ENCODE results near the gene ACO1.

ACO1 gene

GRCh38 chr9:32449969-32450368, 65.5 kb downstream of the ACO1 start:
- in situ Hi-C loops (cut with MboI; ENCODE audit: low sequenced_read_pairs): no loop called here
- H3K4me1 ChIP-seq: no peaks in the 10 kb centered on the region; the same call in 1 of the 2 replicates
- H3K9me3 ChIP-seq: no peaks in the 10 kb centered on the region
- peaks cover 18% of the 10 kb centered on the region for H3K36me3 ChIP-seq (replicated peaks)
- no peak overlapping the region for H3K4me3 ChIP-seq
- no peak for DNase-seq (ENCODE audit: low spot score in 2 of 2)
- H3K27me3 ChIP-seq (ENCODE audit: low read depth): no peaks in the 10 kb centered on the region

GRCh38 chr9:32454280-32454679, 69.8 kb downstream of the ACO1 start:
- no peaks in the 10 kb centered on the region for H3K9me3 ChIP-seq
- peaks cover 23% of the 10 kb centered on the region for H3K36me3 ChIP-seq (replicated peaks)
- H3K27me3 ChIP-seq (ENCODE audit: low read depth): no peaks in the 10 kb centered on the region
- in situ Hi-C loops (cut with MboI; ENCODE audit: low sequenced_read_pairs): no loop called here
- H3K4me1 ChIP-seq: peaks cover 11% of the 10 kb centered on the region
- DNase-seq (ENCODE audit: low spot score in 2 of 2): no peak
- no peak overlapping the region for H3K4me3 ChIP-seq

DNA sequence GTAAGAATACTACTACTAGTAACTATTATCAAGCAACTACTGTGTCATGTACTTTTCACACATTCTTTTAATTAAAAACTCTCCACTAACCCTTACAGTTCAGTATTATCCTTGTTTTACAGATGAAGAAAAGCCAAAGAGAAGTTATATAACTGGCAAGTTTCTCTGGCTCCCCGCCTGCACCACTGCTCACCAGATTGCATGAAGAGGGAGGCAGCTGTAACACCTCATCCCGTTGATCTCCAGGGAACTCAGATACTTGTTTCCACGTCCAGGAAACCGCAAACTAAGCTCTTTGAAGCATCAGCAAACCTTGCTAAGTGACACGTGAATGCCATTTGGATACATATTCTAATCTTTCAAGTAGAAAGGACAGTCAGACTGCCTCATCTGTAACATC, 71.3 kb downstream of the ACO1 start:
- peaks cover 11% of the 10 kb centered on the region for H3K4me1 ChIP-seq
- in situ Hi-C loops (cut with MboI; ENCODE audit: low sequenced_read_pairs): no loop called here
- H3K4me3 ChIP-seq: no peak overlapping the region
- no peaks in the 10 kb centered on the region for H3K9me3 ChIP-seq
- H3K27me3 ChIP-seq (ENCODE audit: low read depth): no peaks in the 10 kb centered on the region
- peaks cover 14% of the 10 kb centered on the region for H3K36me3 ChIP-seq (replicated peaks)
- no peak for DNase-seq (ENCODE audit: low spot score in 2 of 2)

GRCh38 chr9:32456564-32456963, 72.1 kb downstream of the ACO1 start:
- peak; percentile 14 to 66 for DNase-seq (ENCODE audit: low spot score in 2 of 2)
- Histone ChIP-seq H3K9me3 (no peaks in the 10 kb centered on the region), H3K36me3 (replicated peaks) (peaks cover 14% of the 10 kb centered on the region), H3K4me3 (no peak overlapping the region), H3K4me1 (peaks cover 11% of the 10 kb centered on the region), H3K27me3 (ENCODE audit: low read depth) (no peaks in the 10 kb centered on the region)
- in situ Hi-C loops (cut with MboI; ENCODE audit: low sequenced_read_pairs): no loop called here

DNA sequence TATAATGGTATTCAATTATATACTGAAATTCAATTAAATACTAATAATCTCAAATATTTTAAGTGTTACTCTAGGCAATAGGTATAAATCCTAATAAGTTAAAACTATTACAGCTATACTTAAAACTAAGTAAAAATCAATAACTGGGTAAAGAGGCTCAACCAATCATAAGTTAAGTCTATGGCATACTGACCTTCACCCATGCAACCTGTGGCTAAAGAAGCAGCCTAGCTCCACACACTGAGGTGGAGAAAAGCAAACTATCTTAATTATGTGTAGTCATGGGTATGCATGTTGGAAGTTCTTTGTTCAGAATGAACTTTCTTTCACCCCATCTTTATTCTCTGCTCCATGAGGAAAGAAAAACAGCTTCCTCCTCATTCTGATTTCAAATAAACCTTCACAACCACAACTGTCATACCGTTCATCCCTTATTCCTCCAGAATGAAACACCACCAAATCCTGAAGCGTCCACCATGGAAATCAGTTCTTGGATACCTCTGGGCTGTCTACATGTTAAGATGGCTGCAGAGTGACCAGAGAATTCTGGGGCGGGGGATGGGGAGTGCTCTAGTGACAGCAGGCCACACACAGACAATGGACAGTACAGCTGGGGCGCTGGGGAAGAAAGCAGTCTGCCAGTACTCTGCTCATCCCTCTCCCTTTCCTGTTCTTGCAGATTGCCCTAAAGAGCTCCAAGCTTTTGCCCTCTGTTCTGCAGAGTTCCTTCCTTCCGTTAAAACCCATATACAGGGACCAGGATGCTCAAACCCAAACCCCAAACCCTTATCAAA, 79.3 kb downstream of the ACO1 start:
- in situ Hi-C loops (cut with MboI; ENCODE audit: low sequenced_read_pairs): no loop called here
- Histone ChIP-seq H3K36me3 (replicated peaks) (0 out of 2 replicates have a peak, but pooled peaks cover 3% of the 10 kb centered on the region), H3K4me3 (no peak overlapping the region), H3K9me3 (no peaks in the 10 kb centered on the region), H3K4me1 (no peaks in the 10 kb centered on the region), H3K27me3 (ENCODE audit: low read depth) (no peaks in the 10 kb centered on the region)
- DNase-seq (ENCODE audit: low spot score in 2 of 2): peak in 1 of 2 experiments; percentile 10

GRCh38 chr9:32468740-32469139, 84.3 kb downstream of the ACO1 start:
- in situ Hi-C loops (cut with MboI; ENCODE audit: low sequenced_read_pairs): no loop called here
- DNase-seq (ENCODE audit: low spot score in 2 of 2): no peak
- Histone ChIP-seq H3K4me1 (no peaks in the 10 kb centered on the region), H3K27me3 (ENCODE audit: low read depth) (no peaks in the 10 kb centered on the region), H3K36me3 (replicated peaks) (0 out of 2 replicates have a peak, but pooled peaks cover under 1% of the 10 kb centered on the region), H3K4me3 (no peak overlapping the region), H3K9me3 (no peaks in the 10 kb centered on the region)

DNA sequence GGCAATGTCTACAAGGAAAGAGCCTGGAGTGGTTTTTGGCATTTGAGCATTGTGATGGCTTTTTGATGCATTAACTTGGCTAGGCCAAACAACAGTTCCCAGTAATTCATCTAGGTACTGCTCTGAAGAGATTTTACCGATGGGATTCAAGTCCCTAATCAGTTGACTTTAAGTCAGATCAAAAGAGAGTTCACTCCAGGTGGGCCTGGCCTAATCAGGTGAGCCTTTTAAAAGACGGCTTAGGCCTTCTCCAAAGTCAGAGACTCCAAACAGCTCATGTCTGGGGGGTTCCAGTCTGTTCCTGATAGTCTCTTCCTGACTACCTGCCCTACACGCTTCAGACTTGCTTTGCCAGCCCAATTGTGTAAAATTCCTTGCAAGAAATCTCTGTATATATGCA, 87.9 kb downstream of the ACO1 start:
- H3K36me3 ChIP-seq (replicated peaks): no peaks in the 10 kb centered on the region
- no peak overlapping the region for H3K4me3 ChIP-seq
- no peaks in the 10 kb centered on the region for H3K27me3 ChIP-seq (ENCODE audit: low read depth)
- H3K9me3 ChIP-seq: no peaks in the 10 kb centered on the region
- no peak for DNase-seq (ENCODE audit: low spot score in 2 of 2)
- in situ Hi-C loops (cut with MboI; ENCODE audit: low sequenced_read_pairs): no loop called here
- no peaks in the 10 kb centered on the region for H3K4me1 ChIP-seq

GRCh38 chr9:32483343-32483742, 98.9 kb downstream of the ACO1 start:
- no peaks in the 10 kb centered on the region for H3K27me3 ChIP-seq (ENCODE audit: low read depth)
- no peak for DNase-seq (ENCODE audit: low spot score in 2 of 2)
- no peaks in the 10 kb centered on the region for H3K36me3 ChIP-seq (replicated peaks)
- H3K4me3 ChIP-seq: no peak overlapping the region
- no peaks in the 10 kb centered on the region for H3K4me1 ChIP-seq
- in situ Hi-C loops (cut with MboI; ENCODE audit: low sequenced_read_pairs): no loop called here
- no peaks in the 10 kb centered on the region for H3K9me3 ChIP-seq

GRCh38 chr9:32486839-32487562, 102.6 kb downstream of the ACO1 start:
- DNase-seq (ENCODE audit: low spot score in 2 of 2): no peak
- Histone ChIP-seq H3K27me3 (ENCODE audit: low read depth) (no peaks in the 10 kb centered on the region), H3K36me3 (replicated peaks) (no peaks in the 10 kb centered on the region), H3K4me1 (no peaks in the 10 kb centered on the region; the same call in 1 of the 2 replicates), H3K9me3 (no peaks in the 10 kb centered on the region), H3K4me3 (no peak overlapping the region)
- in situ Hi-C loops (cut with MboI; ENCODE audit: low sequenced_read_pairs): no loop called here

DNA sequence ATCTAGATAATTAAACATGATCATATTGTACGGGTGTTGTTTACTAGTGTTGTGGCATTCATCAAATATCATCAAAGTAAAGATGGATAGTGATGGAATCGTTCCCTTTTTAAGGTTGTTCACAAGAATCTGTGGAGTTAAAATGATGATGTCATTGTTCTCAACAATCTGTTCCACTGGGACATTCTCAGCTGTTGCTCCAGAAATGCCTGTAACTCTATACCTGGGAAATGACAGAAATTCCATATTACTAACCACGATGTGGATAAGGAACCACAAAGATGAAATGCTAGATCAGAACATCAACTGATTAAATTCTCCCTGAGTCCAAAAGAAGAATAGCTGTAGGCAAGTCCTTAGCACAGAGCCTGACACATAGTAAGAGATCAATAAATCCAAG, 103.5 kb downstream of the ACO1 start:
- in situ Hi-C loops (cut with MboI; ENCODE audit: low sequenced_read_pairs): no loop called here
- H3K4me3 ChIP-seq: no peak overlapping the region
- DNase-seq (ENCODE audit: low spot score in 2 of 2): no peak

DNA sequence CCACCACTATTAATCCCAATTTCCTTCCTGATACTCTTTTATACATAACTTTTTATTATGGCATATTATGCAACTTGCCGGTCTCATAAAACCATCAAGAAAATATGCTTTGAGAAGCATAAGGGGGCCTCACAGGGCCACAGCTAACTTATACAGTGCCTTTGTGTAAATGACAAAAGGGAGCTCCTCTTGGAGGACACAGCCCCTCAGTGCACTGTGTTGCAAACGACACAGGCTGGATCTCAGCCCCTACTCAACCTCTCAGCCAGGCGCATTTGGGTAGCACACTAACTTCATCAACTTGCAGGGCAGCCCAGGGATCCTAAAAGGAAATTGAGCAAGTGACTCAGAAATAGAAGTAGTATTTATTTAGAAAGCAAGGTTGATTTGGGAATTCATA, 106.2 kb downstream of the ACO1 start:
- in situ Hi-C loops (cut with MboI; ENCODE audit: low sequenced_read_pairs): no loop called here
- DNase-seq (ENCODE audit: low spot score in 2 of 2): peak in 1 of 2 experiments; percentile 11
- no peaks in the 10 kb centered on the region for H3K27me3 ChIP-seq (ENCODE audit: low read depth)
- H3K9me3 ChIP-seq: no peaks in the 10 kb centered on the region
- H3K36me3 ChIP-seq (replicated peaks): no peaks in the 10 kb centered on the region
- H3K4me3 ChIP-seq: no peak overlapping the region
- H3K4me1 ChIP-seq: no peaks in the 10 kb centered on the region; the same call in 1 of the 2 replicates

More for the DNA sequence above, 103.5 kb downstream of the ACO1 start:
- Histone ChIP-seq H3K4me1 (no peaks in the 10 kb centered on the region; the same call in 1 of the 2 replicates), H3K27me3 (ENCODE audit: low read depth) (no peaks in the 10 kb centered on the region), H3K36me3 (replicated peaks) (no peaks in the 10 kb centered on the region), H3K9me3 (no peaks in the 10 kb centered on the region)

GRCh38 chr9:32497921-32498320, 113.5 kb downstream of the ACO1 start:
- Histone ChIP-seq H3K36me3 (replicated peaks) (no peaks in the 10 kb centered on the region), H3K4me3 (no peak overlapping the region), H3K27me3 (ENCODE audit: low read depth) (no peaks in the 10 kb centered on the region), H3K9me3 (no peaks in the 10 kb centered on the region), H3K4me1 (no peaks in the 10 kb centered on the region)
- no peak for DNase-seq (ENCODE audit: low spot score in 2 of 2)
- in situ Hi-C loops (cut with MboI; ENCODE audit: low sequenced_read_pairs): no loop called here

GRCh38 chr9:32500768-32501167, 116.3 kb downstream of the ACO1 start:
- in situ Hi-C loops (cut with MboI; ENCODE audit: low sequenced_read_pairs): no loop called here
- no peaks in the 10 kb centered on the region for H3K36me3 ChIP-seq (replicated peaks)
- no peak for DNase-seq (ENCODE audit: low spot score in 2 of 2)
- no peaks in the 10 kb centered on the region for H3K9me3 ChIP-seq
- H3K4me1 ChIP-seq: no peaks in the 10 kb centered on the region
- no peaks in the 10 kb centered on the region for H3K27me3 ChIP-seq (ENCODE audit: low read depth)
- H3K4me3 ChIP-seq: no peak overlapping the region

DNA sequence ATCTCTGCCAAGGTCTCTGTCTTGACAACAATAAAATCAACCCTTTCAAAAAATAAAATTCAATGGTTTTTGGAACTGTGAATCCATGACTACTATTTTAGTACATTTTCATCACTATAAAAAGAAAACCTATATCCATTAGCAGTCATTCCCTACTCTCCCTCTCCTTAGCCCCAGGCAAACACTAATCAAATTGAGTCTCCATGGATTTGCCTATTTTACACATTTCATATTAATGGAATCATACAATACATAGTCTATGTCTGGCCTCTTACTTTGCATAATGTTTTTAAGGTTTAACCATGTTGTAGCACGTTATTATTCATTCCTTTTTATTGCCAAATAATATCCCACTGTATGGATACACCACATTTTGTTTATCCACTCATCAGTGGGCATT, 117.4 kb downstream of the ACO1 start:
- in situ Hi-C loops (cut with MboI; ENCODE audit: low sequenced_read_pairs): no loop called here
- no peak for DNase-seq (ENCODE audit: low spot score in 2 of 2)
- Histone ChIP-seq H3K36me3 (replicated peaks) (no peaks in the 10 kb centered on the region), H3K4me1 (no peaks in the 10 kb centered on the region), H3K9me3 (no peaks in the 10 kb centered on the region), H3K27me3 (ENCODE audit: low read depth) (no peaks in the 10 kb centered on the region), H3K4me3 (no peak overlapping the region)
